ENCODE results near the gene DAZAP1.

The DAZAP1 gene

DNA sequence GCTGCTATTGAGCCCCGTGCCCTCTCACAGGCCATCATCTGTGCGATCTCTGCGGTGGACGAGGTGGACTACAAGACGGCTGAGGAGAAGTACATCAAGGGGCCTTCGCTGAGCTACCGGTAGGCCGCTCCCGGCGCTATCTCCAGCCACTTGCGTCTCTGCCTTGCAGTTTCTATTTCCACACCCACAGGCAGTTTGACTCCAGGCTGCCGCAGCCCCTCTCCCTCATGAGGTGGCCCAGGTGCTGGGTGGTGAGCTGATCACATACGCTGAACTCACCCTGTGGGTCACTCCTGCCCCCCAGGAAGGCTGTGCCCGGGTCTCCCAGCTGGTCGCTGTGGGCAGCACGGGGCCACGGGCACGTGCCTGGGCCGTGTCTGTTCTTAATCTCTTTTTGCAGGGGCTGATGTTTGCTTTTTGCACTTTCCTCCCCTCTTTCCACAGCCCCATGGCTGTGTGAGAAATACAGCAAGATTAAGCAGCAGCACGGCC is 34.3 kb upstream of the DAZAP1 start:
- no peaks in the 10 kb centered on the region for H3K4me1 ChIP-seq (ENCODE audit: insufficient read depth, low read length, poor library complexity, severe bottlenecking)
- TF ChIP-seq, protein P1, sequence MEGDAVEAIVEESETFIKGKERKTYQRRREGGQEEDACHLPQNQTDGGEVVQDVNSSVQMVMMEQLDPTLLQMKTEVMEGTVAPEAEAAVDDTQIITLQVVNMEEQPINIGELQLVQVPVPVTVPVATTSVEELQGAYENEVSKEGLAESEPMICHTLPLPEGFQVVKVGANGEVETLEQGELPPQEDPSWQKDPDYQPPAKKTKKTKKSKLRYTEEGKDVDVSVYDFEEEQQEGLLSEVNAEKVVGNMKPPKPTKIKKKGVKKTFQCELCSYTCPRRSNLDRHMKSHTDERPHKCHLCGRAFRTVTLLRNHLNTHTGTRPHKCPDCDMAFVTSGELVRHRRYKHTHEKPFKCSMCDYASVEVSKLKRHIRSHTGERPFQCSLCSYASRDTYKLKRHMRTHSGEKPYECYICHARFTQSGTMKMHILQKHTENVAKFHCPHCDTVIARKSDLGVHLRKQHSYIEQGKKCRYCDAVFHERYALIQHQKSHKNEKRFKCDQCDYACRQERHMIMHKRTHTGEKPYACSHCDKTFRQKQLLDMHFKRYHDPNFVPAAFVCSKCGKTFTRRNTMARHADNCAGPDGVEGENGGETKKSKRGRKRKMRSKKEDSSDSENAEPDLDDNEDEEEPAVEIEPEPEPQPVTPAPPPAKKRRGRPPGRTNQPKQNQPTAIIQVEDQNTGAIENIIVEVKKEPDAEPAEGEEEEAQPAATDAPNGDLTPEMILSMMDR (conservative IDR thresholded peaks at IDR 0.05; ENCODE audit: low read length), result no peak
- TF ChIP-seq EZH2phosphoT487 (IDR thresholded peaks at IDR 0.05; ENCODE audit: borderline replicate concordance), result no peak
- no peak overlapping the region for H3K4me3 ChIP-seq (ENCODE audit: low read length, poor library complexity, severe bottlenecking)
- no peak overlapping the region for H3K4me2 ChIP-seq (ENCODE audit: low read depth, low read length, poor library complexity, severe bottlenecking)
- H4K20me1 ChIP-seq (ENCODE audit: insufficient read depth, low read length, poor library complexity, severe bottlenecking), result no peaks in the 10 kb centered on the region
- no peaks in the 10 kb centered on the region for H3F3A ChIP-seq (ENCODE audit: low read depth)
- H2AFZ ChIP-seq (ENCODE audit: low read length), result no peak overlapping the region
- no peaks in the 10 kb centered on the region for H3K79me2 ChIP-seq (ENCODE audit: insufficient read depth, low read length)
- H3K27me3 ChIP-seq (ENCODE audit: insufficient read depth, low read length, poor library complexity, severe bottlenecking), result no peaks in the 10 kb centered on the region
- no peak overlapping the region for H3K9ac ChIP-seq (ENCODE audit: low read depth, low read length, poor library complexity, severe bottlenecking)
- H3K9me2 ChIP-seq (replicated peaks; ENCODE audit: low read depth, low read length), result no peaks in the 10 kb centered on the region
- no peaks in the 10 kb centered on the region for H3K9me3 ChIP-seq (ENCODE audit: insufficient read depth, low read depth, low read length)
- peaks cover 26% of the 10 kb centered on the region; the same call in 1 of the 2 replicates for H3K36me3 ChIP-seq (ENCODE audit: insufficient read depth, low read length)

DNA sequence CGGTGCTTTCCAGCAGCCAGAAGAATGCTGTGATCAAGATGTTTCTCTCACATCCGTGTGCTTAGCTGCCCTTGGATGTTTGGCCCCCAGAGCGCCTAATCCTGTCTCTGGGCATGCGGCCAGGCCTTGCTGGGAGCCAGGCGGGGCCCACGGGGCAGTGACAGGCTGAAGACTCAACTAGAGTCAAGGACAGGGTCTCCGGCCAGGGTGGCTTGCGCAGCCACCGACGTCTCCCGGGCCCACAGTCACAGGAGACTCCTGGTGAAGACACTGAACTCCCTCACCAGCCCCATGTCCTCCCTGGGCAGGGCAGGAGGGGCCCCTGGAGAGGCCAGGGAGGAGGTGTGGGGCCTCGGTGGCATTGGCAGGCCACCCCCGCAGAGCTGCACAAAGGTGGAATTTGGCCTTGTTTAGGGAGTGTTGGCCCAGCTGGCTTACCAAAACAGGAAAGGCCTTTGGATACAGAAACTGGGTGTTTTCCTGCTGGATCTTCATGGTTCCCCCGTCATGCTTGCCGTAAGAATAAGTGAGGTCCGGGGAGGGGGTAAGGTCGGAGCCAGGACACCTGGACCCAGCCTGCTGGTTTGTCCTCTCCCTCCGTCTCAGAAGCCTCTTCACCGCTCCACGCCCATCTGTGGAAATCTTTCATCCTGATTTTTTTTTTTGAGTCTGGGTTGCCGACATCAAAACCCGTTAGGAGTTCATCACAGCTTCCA is 33.7 kb upstream of the DAZAP1 start:
- no peak overlapping the region for H3K9ac ChIP-seq (ENCODE audit: low read depth, low read length, poor library complexity, severe bottlenecking)
- H3K36me3 ChIP-seq (ENCODE audit: insufficient read depth, low read length), result peaks cover 26% of the 10 kb centered on the region; the same call in 1 of the 2 replicates
- no peaks in the 10 kb centered on the region for H4K20me1 ChIP-seq (ENCODE audit: insufficient read depth, low read length, poor library complexity, severe bottlenecking)

DNA sequence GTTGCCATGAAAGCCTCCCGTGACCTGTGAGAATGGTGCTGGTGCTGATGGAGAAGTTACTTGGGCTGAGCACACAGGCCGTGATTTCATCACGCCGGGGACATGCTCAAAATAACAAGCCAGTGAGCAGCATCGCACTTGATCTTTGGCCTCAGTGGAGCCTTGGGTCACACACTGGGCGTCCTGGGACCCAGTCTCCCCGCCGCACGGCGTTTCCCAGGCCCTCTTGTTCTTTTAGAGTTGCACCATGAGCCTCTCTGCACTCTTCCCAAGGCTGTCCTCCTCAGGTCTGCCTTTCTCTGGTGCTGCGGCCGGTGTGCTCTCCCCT is 33.2 kb upstream of the DAZAP1 start:
- TF ChIP-seq, protein P1 (conservative IDR thresholded peaks at IDR 0.05; ENCODE audit: low read length), result no peak
- TF ChIP-seq EZH2phosphoT487 (IDR thresholded peaks at IDR 0.05; ENCODE audit: borderline replicate concordance), result no peak

More for the DNA sequence above, 33.7 kb upstream of the DAZAP1 start:
- H3K4me2 ChIP-seq (ENCODE audit: low read depth, low read length, poor library complexity, severe bottlenecking), result no peak overlapping the region
- H2AFZ ChIP-seq (ENCODE audit: low read length), result no peak overlapping the region
- H3K4me3 ChIP-seq (ENCODE audit: low read length, poor library complexity, severe bottlenecking), result no peak overlapping the region
- H3K9me3 ChIP-seq (ENCODE audit: insufficient read depth, low read depth, low read length), result no peaks in the 10 kb centered on the region
- H3K4me1 ChIP-seq (ENCODE audit: insufficient read depth, low read length, poor library complexity, severe bottlenecking), result no peaks in the 10 kb centered on the region
- H3K79me2 ChIP-seq (ENCODE audit: insufficient read depth, low read length), result no peaks in the 10 kb centered on the region
- no peaks in the 10 kb centered on the region for H3F3A ChIP-seq (ENCODE audit: low read depth)
- no peak for TF ChIP-seq EZH2phosphoT487 (IDR thresholded peaks at IDR 0.05; ENCODE audit: borderline replicate concordance)
- TF ChIP-seq, protein P1 (conservative IDR thresholded peaks at IDR 0.05; ENCODE audit: low read length), result no peak
- H3K9me2 ChIP-seq (replicated peaks; ENCODE audit: low read depth, low read length), result no peaks in the 10 kb centered on the region
- no peaks in the 10 kb centered on the region for H3K27me3 ChIP-seq (ENCODE audit: insufficient read depth, low read length, poor library complexity, severe bottlenecking)

More for the DNA sequence above, 33.2 kb upstream of the DAZAP1 start:
- Histone ChIP-seq H3K27me3 (ENCODE audit: insufficient read depth, low read length, poor library complexity, severe bottlenecking) (no peaks in the 10 kb centered on the region), H3F3A (ENCODE audit: low read depth) (no peaks in the 10 kb centered on the region), H3K9me2 (replicated peaks; ENCODE audit: low read depth, low read length) (no peaks in the 10 kb centered on the region), H4K20me1 (ENCODE audit: insufficient read depth, low read length, poor library complexity, severe bottlenecking) (no peaks in the 10 kb centered on the region), H2AFZ (ENCODE audit: low read length) (no peak overlapping the region), H3K36me3 (ENCODE audit: insufficient read depth, low read length) (peaks cover 26% of the 10 kb centered on the region; the same call in 1 of the 2 replicates), H3K4me3 (ENCODE audit: low read length, poor library complexity, severe bottlenecking) (no peak overlapping the region), H3K9me3 (ENCODE audit: insufficient read depth, low read depth, low read length) (no peaks in the 10 kb centered on the region), H3K79me2 (ENCODE audit: insufficient read depth, low read length) (no peaks in the 10 kb centered on the region), H3K4me1 (ENCODE audit: insufficient read depth, low read length, poor library complexity, severe bottlenecking) (no peaks in the 10 kb centered on the region), H3K9ac (ENCODE audit: low read depth, low read length, poor library complexity, severe bottlenecking) (no peak overlapping the region), H3K4me2 (ENCODE audit: low read depth, low read length, poor library complexity, severe bottlenecking) (no peak overlapping the region)

Measured in Loucy (cell line).